HG03354 (cell line): ENCODE measurements around the gene TMEM59L.
A peak's percentile ranks its signal among the peaks of the same experiment; 100 is the strongest.

Experiments used
- ATAC-seq: cut with Tn5 transposase; IDR thresholded peaks from one replicate; pipeline ENCODE4 v1.9.1; 2021; ENCODE audit warnings: mild to moderate bottlenecking; ENCODE audit not compliant: unreplicated experiment, poor library complexity, severe bottlenecking

Gene TMEM59L

GRCh38 chr19:18634612-18635297 lies 22.1 kb downstream of the TMEM59L start:
- ATAC-seq = no peak

GRCh38 chr19:18635831-18636182 lies 23.1 kb downstream of the TMEM59L start:
- no peak for ATAC-seq

DNA sequence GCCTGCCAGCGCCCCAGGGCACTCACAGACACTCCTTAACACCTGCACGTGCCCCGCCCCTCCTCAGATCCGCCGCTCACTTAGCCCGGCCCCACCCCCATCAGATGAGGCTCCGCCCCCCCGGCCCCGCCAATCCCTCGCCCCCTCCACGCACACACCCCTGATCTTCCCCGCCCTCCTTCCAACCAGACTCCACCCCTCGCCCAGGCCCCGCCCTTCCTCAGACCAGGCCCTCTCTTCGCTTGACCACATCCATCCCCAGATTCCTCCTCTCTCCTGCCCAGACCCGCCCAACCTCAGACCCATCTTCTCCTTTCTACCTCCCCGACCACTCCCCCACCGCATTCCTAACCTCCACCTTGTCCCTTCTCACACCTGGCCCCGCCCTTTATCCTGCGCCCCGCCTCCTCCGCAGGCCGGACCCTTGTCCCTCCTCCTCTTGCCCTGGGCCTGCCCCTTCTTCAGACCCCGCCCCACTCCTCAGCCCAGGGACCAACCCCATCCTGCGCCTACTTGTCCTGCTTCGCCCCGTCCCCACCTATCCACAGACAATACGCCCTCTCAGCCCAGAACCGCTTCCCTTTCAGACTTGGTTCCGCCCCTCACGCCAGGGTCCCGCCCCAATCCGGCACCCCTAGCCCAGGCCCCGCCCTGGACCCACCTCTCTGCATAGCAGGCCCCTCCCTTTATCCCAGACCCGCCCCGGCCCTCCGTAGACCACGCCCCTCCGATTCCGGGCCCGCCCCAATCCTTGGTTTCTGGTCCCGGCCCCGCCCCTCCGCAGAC lies 23.7 kb downstream of the TMEM59L start:
- ATAC-seq = peak; percentile 88

- ATAC-seq = no peak
Measured at GRCh38 chr19:18636969-18637629, 24.4 kb downstream of the TMEM59L start, which contains the start of gene KLHL26. KLHL26 (plus strand) TSS chr19:18637028; CDS start chr19:18637055, 27 bp downstream.

DNA sequence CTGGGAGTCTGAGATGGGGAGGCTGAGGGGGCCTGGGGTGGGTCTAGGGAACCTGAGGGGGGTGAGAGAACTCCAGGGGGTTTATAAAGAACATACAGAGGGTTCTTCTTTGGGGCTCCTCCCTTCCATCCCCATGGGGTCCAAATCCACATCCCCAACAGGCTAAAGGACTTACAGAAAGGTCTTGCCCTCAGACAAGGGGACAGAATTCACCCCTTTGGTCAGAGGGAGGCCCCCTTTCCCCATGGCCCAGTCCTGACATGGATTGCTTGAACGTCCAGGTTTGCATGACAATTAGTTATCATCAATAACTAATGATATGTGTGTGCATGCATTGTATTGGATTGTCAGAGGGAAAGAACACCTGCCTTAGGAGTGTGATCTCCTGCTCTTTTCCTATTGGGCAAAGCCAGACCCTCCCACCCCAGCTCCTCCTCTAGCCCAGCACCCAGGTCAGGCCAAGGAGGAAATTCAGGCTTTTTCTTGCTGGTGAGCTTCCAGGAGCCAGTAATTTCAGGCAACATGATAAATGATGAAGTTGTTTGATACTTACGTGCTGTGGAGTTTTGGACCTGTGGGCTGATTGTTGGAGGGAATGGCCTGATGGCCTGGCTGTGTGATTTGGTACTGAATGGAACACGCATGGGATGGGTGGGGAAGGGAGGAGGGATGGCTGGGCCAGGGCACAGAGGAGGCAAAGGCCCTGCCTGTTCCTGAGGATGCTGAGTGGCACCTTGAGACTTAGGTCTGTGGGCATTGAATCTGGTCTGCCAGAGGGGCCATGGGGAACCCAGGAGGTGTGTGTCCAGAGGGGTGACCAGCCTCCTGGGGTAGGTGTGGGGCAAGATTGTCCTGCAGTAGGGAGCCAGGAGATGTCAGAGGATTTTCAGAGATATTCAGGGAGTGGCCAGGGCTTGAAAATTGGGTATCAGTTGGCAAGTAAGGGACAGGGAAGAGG lies 25.3 kb downstream of the TMEM59L start:
- ATAC-seq = no peak

DNA sequence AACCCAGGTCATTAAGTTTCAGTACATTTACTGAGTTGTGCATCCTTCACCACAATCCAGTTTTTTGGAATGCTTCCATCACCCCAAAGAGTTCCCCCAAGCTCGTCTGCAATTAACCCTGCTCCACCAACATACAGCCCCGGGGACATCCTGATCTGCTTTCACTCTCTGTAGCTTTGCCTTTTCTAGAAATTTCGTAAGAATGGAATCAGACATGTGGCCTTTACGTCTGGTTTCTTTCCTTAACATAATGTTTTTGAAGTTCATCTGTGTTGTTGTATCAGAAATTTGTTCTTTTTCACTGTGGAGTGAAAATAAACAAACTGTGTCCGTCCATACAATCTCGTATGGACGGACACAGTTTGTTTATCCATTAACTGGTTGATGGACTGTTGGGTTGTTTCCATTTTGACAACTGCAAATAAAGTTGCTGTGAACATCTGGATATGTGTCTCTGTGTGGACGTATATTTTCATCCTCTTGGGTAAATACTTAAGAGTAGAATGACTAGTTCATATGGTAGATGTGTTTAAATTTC lies 27.1 kb downstream of the TMEM59L start:
- no peak for ATAC-seq

GRCh38 chr19:18644196-18645034 lies 31.7 kb downstream of the TMEM59L start:
- ATAC-seq = no peak

GRCh38 chr19:18645035-18645511 lies 32.4 kb downstream of the TMEM59L start:
- no peak for ATAC-seq

DNA sequence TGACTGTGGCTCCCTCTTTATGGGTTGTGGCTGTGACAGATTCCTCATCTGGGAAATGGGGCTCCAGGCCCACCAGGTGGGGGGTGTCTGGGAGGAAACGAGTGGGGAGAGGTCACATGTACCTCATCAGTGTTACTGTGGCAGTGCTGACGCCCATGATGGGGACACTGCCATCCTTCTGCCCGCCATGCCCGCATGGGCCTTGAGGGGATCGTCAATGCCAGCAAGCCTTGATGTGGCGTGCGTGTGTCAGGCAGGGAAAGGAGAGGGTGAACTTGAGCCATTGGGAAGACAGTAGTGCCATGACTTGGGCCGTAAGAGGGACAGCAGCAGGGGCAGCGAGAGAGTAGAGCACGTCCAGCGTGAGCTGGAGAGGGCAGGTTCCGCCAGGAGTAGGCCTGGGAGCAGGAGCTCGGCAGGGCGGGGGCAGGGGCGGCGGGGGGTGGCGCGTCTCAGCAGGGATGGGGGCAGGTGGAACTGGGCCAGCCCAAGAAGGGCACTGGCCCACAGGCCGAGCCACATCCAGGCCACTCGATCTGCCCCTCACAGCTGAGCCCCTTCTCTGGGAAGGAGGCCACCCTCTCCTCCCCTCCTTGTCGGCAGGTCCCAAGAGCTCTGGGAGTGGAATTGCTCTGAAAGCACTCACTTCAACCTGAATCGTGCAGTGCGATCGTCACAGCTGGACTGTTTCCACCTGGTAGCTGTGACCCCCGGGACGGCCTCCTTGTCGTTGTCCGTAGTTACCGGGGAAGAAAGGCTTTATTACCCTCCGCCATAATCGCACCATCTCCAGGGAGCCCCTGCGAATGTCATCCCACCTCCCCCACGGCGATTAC lies 34.1 kb downstream of the TMEM59L start:
- ATAC-seq = no peak

GRCh38 chr19:18647371-18647767 lies 34.7 kb downstream of the TMEM59L start:
- no peak for ATAC-seq

DNA sequence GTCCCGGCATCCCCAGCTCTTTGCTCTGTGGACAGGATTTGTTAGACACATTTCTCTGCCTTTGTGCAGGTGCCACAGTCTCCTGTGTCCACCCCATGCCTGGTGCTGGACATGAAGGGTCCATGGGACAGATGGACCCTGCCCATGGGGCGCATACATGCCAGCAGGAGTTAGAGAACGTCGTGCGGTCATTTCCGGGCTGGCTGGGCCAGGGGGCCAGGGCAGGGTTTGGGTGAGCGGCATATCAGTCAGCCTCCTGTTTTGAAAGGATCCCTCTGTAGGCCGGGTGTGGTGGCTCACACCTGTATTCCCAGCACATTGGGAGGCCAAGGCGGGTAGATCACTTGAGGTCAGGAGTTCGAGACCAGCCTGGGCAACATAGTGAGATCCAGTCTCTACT lies 35.1 kb downstream of the TMEM59L start:
- no peak for ATAC-seq

DNA sequence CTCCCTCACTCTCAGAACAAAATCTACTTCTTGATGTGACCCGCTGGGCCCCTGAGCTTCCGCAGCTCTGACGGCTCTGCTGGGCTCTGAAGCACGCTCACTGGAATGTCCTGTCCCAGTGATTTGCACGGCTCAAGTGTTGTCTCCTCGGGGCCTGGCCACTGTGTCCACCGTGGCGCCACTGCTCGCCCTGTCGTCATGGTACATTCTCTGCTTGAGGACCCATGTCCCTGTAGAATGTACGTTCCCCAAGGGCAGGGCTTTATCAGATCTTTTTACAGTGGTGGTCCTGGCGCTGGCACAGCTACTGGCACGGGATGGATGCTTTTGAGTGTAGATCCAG lies 36.3 kb downstream of the TMEM59L start:
- no peak for ATAC-seq

- ATAC-seq = peak; percentile 48
Measured at GRCh38 chr19:18649371-18650020, 36.8 kb downstream of the TMEM59L start.

GRCh38 chr19:18650021-18650390 lies 37.3 kb downstream of the TMEM59L start:
- ATAC-seq = no peak

DNA sequence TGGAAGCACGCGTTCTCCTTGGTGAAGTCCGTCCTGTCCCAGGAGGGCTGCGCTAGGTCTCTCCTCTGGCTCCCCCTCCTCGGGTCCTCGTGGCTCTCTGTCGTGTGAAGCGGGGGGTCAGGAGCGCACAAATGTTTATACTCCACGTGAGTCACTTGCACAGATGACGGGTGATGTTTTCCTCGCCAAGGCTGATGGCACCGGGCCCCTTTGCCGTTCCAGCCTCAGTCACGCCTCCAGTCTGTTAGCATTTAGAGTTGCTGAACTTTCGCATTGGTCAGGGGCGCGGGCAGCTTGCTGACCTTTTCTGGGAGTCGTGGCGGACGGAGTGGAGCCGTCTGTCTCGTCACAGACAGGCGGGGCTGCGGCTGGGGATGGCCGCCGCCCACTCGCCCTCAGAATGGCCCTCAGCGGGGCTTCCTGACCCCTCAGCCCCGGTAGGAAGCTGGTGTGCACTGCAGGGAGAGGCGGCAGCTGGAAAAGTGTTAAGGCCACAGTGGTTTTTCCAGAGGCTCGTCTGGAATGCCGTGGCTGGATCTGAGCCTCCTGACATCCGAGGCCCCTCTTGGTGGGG lies 37.9 kb downstream of the TMEM59L start:
- no peak for ATAC-seq

- ATAC-seq = no peak
Measured at GRCh38 chr19:18651300-18651699, 38.6 kb downstream of the TMEM59L start.

DNA sequence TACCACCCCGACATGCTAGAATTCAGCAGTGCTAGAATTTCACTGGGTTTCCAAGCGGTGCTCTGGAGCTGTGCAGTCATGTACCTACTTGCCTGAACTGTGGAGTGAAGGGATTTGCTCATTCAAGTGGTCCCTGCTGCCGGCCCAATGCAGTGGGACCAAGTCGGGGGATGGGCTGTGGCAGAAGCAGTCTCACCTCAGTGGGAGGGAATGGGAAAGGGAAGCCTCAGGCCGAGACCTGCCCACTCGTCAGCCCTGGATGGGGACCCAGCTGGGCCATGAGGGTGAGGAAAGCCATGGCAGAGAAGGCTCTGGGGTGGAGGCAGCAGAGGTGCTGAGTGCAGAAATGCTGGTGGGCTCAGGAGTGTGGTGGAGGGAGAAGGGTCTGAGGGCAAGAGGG lies 39.1 kb downstream of the TMEM59L start:
- no peak for ATAC-seq
